Esophagus squamous epithelium (tissue), 4 donors: Measurements from ENCODE around the gene CD58.

Source experiments
- CTCF ChIP-seq, 6 experiments: fragments of 450-650 bp in 4 of 6; fragments of 200-600 bp in 2 of 6; sonication (generic) in 2 of 6; IDR thresholded peaks; one replicate each; pipeline ENCODE4 v1.5.1; 2016 to 2019; ENCODE audit warnings: antibody characterized with exemption in 6 of 6, mild to moderate bottlenecking in 4 of 6, moderate library complexity in 4 of 6
- POLR2A ChIP-seq, 4 donors: fragments of 450-650 bp; IDR thresholded peaks; one replicate each; pipeline ENCODE4 v1.6.1; 2017; ENCODE audit warnings: antibody characterized with exemption in 4 of 4, mild to moderate bottlenecking in 4 of 4, moderate library complexity in 3 of 4

GRCh38 chr1:116581323-116581885, 10.6 kb upstream of the CD58 start:
- TF ChIP-seq CTCF (IDR thresholded peaks at IDR 0.05) = no peak
- no peak for TF ChIP-seq POLR2A (IDR thresholded peaks at IDR 0.05)
